ENCODE data around the gene GFPT2.

GFPT2 gene

DNA sequence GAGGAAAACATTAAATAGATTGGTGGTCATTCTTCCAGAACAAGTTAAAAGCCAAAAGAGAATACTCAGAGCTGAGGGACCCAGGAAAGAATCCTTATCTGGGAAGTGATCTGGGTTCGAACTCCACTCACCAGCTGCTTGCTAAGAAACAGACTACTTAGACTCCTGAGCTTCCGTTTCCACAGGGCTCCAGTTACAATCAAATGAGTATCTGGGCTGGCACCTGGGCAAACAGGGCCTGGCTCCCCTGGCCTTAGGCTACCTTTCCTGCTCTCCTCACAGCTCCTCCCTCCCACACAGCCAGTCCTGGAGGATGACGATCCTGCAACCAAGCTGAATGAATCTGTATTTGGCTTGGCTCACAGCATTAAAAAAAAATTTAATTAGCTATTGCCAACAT, 63.7 kb downstream of the GFPT2 start:
- DNase-seq (ENCODE audit: low read depth) = no peak
- TF ChIP-seq CTCF (IDR thresholded peaks at IDR 0.05; ENCODE audit: insufficient read depth, low read depth, low read length, missing control alignments) = no peak
- no peak overlapping the region for H3K4me3 ChIP-seq (ENCODE audit: low read depth, low read length)

- no peak for TF ChIP-seq CTCF (IDR thresholded peaks at IDR 0.05; ENCODE audit: insufficient read depth, low read depth, low read length, missing control alignments)
- no peak for DNase-seq (ENCODE audit: low read depth)
- H3K4me3 ChIP-seq (ENCODE audit: low read depth, low read length) = no peak overlapping the region
These were observed 65.3 kb downstream of the GFPT2 start for GRCh38 chr5:180287868-180288267.

- DNase-seq (ENCODE audit: low read depth) = no peak
- TF ChIP-seq CTCF (IDR thresholded peaks at IDR 0.05; ENCODE audit: insufficient read depth, low read depth, low read length, missing control alignments) = no peak
- no peak overlapping the region for H3K4me3 ChIP-seq (ENCODE audit: low read depth, low read length)
These were observed 65.7 kb downstream of the GFPT2 start for GRCh38 chr5:180287404-180287803.

- DNase-seq (ENCODE audit: low read depth) = no peak
- TF ChIP-seq CTCF (IDR thresholded peaks at IDR 0.05; ENCODE audit: insufficient read depth, low read depth, low read length, missing control alignments) = no peak
- H3K4me3 ChIP-seq (ENCODE audit: low read depth, low read length) = no peak overlapping the region
These were observed 69.0 kb downstream of the GFPT2 start for GRCh38 chr5:180284149-180284548.

DNA sequence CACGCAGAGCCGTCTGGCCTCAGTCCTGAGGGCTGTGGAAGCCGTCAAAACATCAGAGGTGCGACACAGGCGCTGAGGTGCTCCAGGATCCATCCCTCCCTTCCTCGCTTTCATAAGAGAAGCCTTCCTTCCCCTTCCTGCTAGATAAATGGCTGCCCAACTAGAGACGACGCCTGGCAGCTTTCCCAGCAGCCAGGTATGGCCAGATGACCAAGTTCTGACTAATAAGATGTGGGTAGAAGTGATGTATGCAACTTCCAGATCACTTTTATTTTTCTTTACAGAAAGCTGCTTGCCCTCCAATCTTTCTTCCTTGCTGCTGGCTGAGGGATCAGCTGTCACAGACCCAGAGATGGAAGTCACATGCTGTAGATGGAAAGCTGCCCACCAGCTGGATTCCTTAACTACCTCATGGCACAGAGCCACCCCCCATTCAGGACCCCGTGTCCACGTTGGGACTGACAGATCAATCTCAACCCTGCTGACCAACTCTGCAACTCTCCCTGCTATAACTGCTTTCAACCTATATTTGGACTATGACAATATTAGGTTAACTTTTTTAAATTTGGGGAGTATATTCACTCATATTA, 70.0 kb downstream of the GFPT2 start:
- no peak overlapping the region for H3K4me3 ChIP-seq (ENCODE audit: low read depth, low read length)
- no peak for TF ChIP-seq CTCF (IDR thresholded peaks at IDR 0.05; ENCODE audit: insufficient read depth, low read depth, low read length, missing control alignments)
- no peak for DNase-seq (ENCODE audit: low read depth)

- DNase-seq (ENCODE audit: low read depth) = no peak
- no peak for TF ChIP-seq CTCF (IDR thresholded peaks at IDR 0.05; ENCODE audit: insufficient read depth, low read depth, low read length, missing control alignments)
- H3K4me3 ChIP-seq (ENCODE audit: low read depth, low read length) = no peak overlapping the region
These were observed 70.9 kb downstream of the GFPT2 start for GRCh38 chr5:180282281-180282680.

DNA sequence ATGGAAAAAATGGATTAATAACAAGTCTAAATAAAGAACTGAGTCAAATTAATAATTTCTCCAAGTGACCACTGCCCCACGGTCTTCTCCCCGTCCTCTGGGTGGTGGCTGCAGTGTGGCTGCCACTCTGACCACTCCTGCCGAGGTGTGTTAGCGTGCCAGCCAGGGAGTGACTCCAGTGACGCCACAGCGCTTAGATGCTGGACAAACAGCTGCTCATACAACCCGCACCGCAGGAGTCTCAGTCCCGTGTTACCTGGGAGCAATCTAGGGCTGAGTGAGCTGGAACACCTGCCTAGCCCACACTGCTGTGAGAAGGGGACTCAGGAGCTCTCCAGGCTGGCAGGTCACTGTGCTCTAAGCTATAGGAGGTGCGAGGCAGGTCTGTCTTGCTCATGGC, 71.4 kb downstream of the GFPT2 start:
- DNase-seq (ENCODE audit: low read depth) = no peak
- no peak for TF ChIP-seq CTCF (IDR thresholded peaks at IDR 0.05; ENCODE audit: insufficient read depth, low read depth, low read length, missing control alignments)
- no peak overlapping the region for H3K4me3 ChIP-seq (ENCODE audit: low read depth, low read length)

Measured in GM12865 (cell line).